ENCODE data around the gene STIP1.

DNA sequence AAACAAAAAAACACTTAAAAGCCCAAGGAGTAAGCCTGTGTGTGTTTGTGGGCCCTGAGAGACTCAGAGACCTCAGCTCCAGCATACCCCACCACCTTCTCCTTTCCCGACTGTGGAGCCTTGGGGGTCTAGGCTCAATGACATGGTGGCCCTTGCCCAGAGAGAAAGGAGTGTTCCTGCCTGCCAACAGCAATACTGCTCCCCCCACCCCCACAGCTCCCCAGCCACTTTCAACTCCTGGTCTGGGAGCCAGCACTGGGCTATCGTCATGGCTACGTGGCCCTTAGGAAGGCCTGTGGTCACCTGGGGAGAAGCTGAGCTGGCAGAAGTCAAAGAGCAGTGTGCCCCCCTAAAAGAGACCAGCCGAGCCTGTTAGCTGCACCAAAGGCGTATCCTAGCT lies 58.1 kb downstream of the STIP1 start:
- TF ChIP-seq, protein P1, sequence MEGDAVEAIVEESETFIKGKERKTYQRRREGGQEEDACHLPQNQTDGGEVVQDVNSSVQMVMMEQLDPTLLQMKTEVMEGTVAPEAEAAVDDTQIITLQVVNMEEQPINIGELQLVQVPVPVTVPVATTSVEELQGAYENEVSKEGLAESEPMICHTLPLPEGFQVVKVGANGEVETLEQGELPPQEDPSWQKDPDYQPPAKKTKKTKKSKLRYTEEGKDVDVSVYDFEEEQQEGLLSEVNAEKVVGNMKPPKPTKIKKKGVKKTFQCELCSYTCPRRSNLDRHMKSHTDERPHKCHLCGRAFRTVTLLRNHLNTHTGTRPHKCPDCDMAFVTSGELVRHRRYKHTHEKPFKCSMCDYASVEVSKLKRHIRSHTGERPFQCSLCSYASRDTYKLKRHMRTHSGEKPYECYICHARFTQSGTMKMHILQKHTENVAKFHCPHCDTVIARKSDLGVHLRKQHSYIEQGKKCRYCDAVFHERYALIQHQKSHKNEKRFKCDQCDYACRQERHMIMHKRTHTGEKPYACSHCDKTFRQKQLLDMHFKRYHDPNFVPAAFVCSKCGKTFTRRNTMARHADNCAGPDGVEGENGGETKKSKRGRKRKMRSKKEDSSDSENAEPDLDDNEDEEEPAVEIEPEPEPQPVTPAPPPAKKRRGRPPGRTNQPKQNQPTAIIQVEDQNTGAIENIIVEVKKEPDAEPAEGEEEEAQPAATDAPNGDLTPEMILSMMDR (IDR thresholded peaks at IDR 0.05) = no peak
- TF ChIP-seq POLR2A (IDR thresholded peaks at IDR 0.05) = no peak
